Endothelial cell of umbilical vein (primary cell): ENCODE measurements around the gene SLC4A4. TPM values are rescaled to one million over a fixed set of nuclear protein-coding genes. Genes with fewer than 3 reads are reported as not detected.

Experiments
- BruUV-seq: library from RNA; stranded (reverse); fragments of 400-500 nt; replicated peaks from 2 replicates; lab custom pipeline; 2021; lab: Mats Ljungman, UMichigan
- CTCF ChIA-PET: fragments of 300-600, 350-600 bp; sonication (Branson Sonifier 250); formaldehyde crosslinking; loops from one replicate; lab custom pipeline; 2021; ENCODE audit warnings: antibody characterized with exemption, inconsistent platforms; lab: Charles Lee
- POLR2A ChIA-PET: fragments of 300-600, 350-600 bp; sonication (Branson Sonifier 250); formaldehyde crosslinking; loops from one replicate; lab custom pipeline; 2021; ENCODE audit warnings: antibody characterized with exemption, inconsistent platforms; lab: Charles Lee
- DNase-seq: peaks from one replicate; pipeline ENCODE4 v3.0.0-alpha.2; 2011; ENCODE audit warnings: low read depth, low spot score
- FAIRE-seq: peaks from 2 replicates; lab custom pipeline; 2011; peaks lifted over from hg19 to GRCh38; lab: Jason Lieb, UNC
- H2AFZ ChIP-seq: 2 replicates; pipeline ENCODE4 v1.6.0; 2012; ENCODE audit warnings: low read depth, low read length, control low read depth, inconsistent platforms
- H3K27ac ChIP-seq: 2 replicates; pipeline ENCODE4 v1.5.1; 2011; ENCODE audit warnings: low read depth, mild to moderate bottlenecking, control low read depth, low read length, moderate library complexity; ENCODE audit not compliant: insufficient read depth
- H3K27me3 ChIP-seq, 2 experiments: 2 replicates each; pipeline versions ENCODE4 v1.6.0 to v1.6.1; 2011; ENCODE audit warnings: low read length in 2 of 2, mixed read lengths in 1 of 2; ENCODE audit not compliant: control insufficient read depth in 2 of 2, insufficient read depth in 2 of 2
- H3K36me3 ChIP-seq, 2 experiments: 2 replicates in 1 of 2; 3 replicates in 1 of 2; pipeline ENCODE4 v1.5.1; 2011; ENCODE audit warnings: low read length in 2 of 2, mild to moderate bottlenecking in 1 of 2, moderate library complexity in 1 of 2; ENCODE audit not compliant: control insufficient read depth in 2 of 2, insufficient read depth in 2 of 2; ENCODE audit errors: extremely low read depth in 1 of 2
- H3K4me1 ChIP-seq: 3 replicates; pipeline ENCODE4 v1.5.1; 2011; ENCODE audit warnings: mild to moderate bottlenecking, low read length; ENCODE audit not compliant: control insufficient read depth, insufficient read depth; ENCODE audit errors: extremely low read depth
- H3K4me2 ChIP-seq: 2 replicates; pipeline ENCODE4 v1.6.1; 2011; ENCODE audit warnings: low read length, control low read depth, mixed read lengths; ENCODE audit not compliant: insufficient read depth
- H3K4me3 ChIP-seq, 3 experiments: fragments of 200-600 bp in 1 of 3; sonication (generic), shearing (Covaris generic) in 1 of 3; replicated peaks in 1 of 3; 2 replicates each; pipeline ENCODE4 v1.5.1; 2011 to 2016; ENCODE audit warnings: control low read depth in 3 of 3, low read length in 3 of 3, mild to moderate bottlenecking in 2 of 3, inconsistent platforms in 1 of 3, low read depth in 1 of 3, moderate library complexity in 1 of 3; ENCODE audit not compliant: insufficient read depth in 1 of 3
- H3K79me2 ChIP-seq: 2 replicates; pipeline ENCODE4 v1.6.0; 2012; ENCODE audit warnings: low read length, inconsistent platforms; ENCODE audit not compliant: control insufficient read depth, insufficient read depth
- H3K9ac ChIP-seq: replicated peaks from 2 replicates; pipeline ENCODE3; 2011; ENCODE audit warnings: low read length, control low read depth; ENCODE audit not compliant: insufficient read depth; ENCODE audit errors: extremely low read depth
- H3K9me1 ChIP-seq: replicated peaks from 3 replicates; pipeline ENCODE4 v1.6.0; 2011; ENCODE audit warnings: mild to moderate bottlenecking, low read length; ENCODE audit not compliant: control insufficient read depth, insufficient read depth; ENCODE audit errors: extremely low read depth
- H3K9me3 ChIP-seq: replicated peaks from 2 replicates; pipeline ENCODE4 v1.5.1; 2012; ENCODE audit warnings: low read length, inconsistent platforms; ENCODE audit not compliant: control insufficient read depth, insufficient read depth
- H4K20me1 ChIP-seq: replicated peaks from 2 replicates; pipeline ENCODE3; 2011; ENCODE audit warnings: mild to moderate bottlenecking, low read length; ENCODE audit not compliant: control insufficient read depth, insufficient read depth; ENCODE audit errors: extremely low read depth
- EZH2 ChIP-seq: IDR thresholded peaks from 2 replicates; pipeline ENCODE4 v1.6.1; 2012; ENCODE audit warnings: borderline replicate concordance, low read depth, mild to moderate bottlenecking, moderate library complexity, low read length, inconsistent platforms; ENCODE audit not compliant: severe bottlenecking
- FOS ChIP-seq: IDR thresholded peaks from 2 replicates; pipeline ENCODE4 v1.6.1; 2011; ENCODE audit warnings: mild to moderate bottlenecking, low read length, moderate library complexity, borderline replicate concordance; ENCODE audit not compliant: insufficient read depth
- GATA2 ChIP-seq: IDR thresholded peaks from 2 replicates; pipeline ENCODE4 v1.7.0; 2011; ENCODE audit warnings: low read depth, mild to moderate bottlenecking, moderate library complexity, mixed read lengths, low read length; ENCODE audit not compliant: insufficient read length, insufficient read depth
- JUN ChIP-seq: IDR thresholded peaks from 2 replicates; pipeline ENCODE4 v1.6.1; 2011; ENCODE audit warnings: borderline replicate concordance, low read depth; ENCODE audit not compliant: insufficient read length, insufficient read depth
- MAX ChIP-seq: IDR thresholded peaks from 2 replicates; pipeline ENCODE4 v1.6.1; 2011; ENCODE audit not compliant: insufficient read depth, insufficient read length
- MYC ChIP-seq: IDR thresholded peaks from one replicate; pipeline ENCODE4 v1.6.1; 2011; ENCODE audit warnings: mild to moderate bottlenecking, low read depth, low read length
- POLR2A ChIP-seq: IDR thresholded peaks from 2 replicates; pipeline ENCODE4 v1.6.1; 2012; ENCODE audit warnings: low read depth, mild to moderate bottlenecking, control low read depth, low read length
- POLR2AphosphoS5 ChIP-seq: IDR thresholded peaks from 2 replicates; pipeline ENCODE4 v1.6.1; 2012; ENCODE audit warnings: low read depth, mild to moderate bottlenecking, control low read depth, low read length, moderate library complexity; ENCODE audit not compliant: insufficient read depth
- dilution Hi-C: fragments of 300-500 bp; cut with MboI; formaldehyde crosslinking; loops from one replicate; pipeline ENCODE4 v1.15.0; 2019; ENCODE audit warnings: low sequenced_read_pairs; ENCODE audit not compliant: extremely low pct_ligation_motif_present
- intact Hi-C: fragments of 100-400 bp; cut with micrococcal nuclease; formaldehyde crosslinking; loops from one replicate; pipeline ENCODE4 v1.10.0; 2022
- polyA plus RNA-seq, 4 experiments: library from polyadenylated mRNA; depleted of rRNA in 3 of 4; stranded (reverse) in 3 of 4; unstranded in 1 of 4; fragments of >200 nt; gene quantifications; 2 replicates each; pipeline versions ENCODE4 v1.2.1 to v1.2.3, GENCODE V29; 2011 to 2012; ENCODE audit warnings: missing spikeins in 1 of 4
- total RNA-seq: library from RNA; stranded (reverse); gene quantifications from 2 replicates; pipeline ENCODE4 v1.2.3, GENCODE V29; 2021
- TF ChIP-seq, protein P1 (sequence below), 2 donors: IDR thresholded peaks; 1 replicate in 1 of 2; 2 replicates in 1 of 2; pipeline ENCODE4 v1.5.1; 2011; ENCODE audit warnings: low read length in 2 of 2, mild to moderate bottlenecking in 2 of 2, moderate library complexity in 2 of 2, control low read depth in 1 of 2, inconsistent platforms in 1 of 2, low read depth in 1 of 2; ENCODE audit not compliant: insufficient read depth in 1 of 2; ENCODE audit errors: extremely low read depth in 1 of 2

Gene SLC4A4
- total and polyA plus RNA-seq, 2 donors (not counting 3 experiments of a cell fraction or from before 2014, with no cell fraction given) = not detected

DNA sequence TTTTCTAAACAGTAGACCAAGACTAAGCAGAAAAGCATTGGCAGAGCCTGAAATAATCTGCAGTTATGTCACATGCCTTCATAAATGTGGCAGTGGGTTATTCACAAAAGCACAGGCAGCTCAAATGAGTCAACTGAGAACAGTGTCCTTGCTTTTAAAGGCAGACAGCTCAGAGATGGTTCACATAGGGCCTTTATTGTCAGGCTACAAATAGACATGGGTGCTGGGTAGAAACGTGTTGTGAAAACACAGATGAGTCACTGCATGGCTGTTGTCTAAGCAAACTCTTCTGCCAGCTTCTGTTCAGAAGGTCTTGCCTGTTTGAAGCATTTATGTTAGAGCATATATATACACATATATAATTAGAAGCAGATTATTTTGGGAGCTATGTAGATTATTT, 118.0 kb downstream of the SLC4A4 start:
- FAIRE-seq = peak; percentile 37
- H3K4me1 ChIP-seq = no peaks in the 10 kb centered on the region
- BruUV-seq = no TSS peak
- H3K27ac ChIP-seq = no peak overlapping the region
- H3K4me2 ChIP-seq = no peak overlapping the region
- no peaks in the 10 kb centered on the region for H3K9me3 ChIP-seq
- H3K9ac ChIP-seq = no peak overlapping the region
- H3K4me3 ChIP-seq = no peak overlapping the region
- no peaks in the 10 kb centered on the region for H3K79me2 ChIP-seq
- POLR2A ChIA-PET = no interaction called here
- H2AFZ ChIP-seq = no peak overlapping the region
- no peak for DNase-seq
- TF ChIP-seq JUN (no peak), POLR2A (no peak), POLR2AphosphoS5 (no peak), EZH2 (no peak), MAX (no peak), MYC (no peak), GATA2 (no peak), FOS (no peak)
- TF ChIP-seq, protein P1, sequence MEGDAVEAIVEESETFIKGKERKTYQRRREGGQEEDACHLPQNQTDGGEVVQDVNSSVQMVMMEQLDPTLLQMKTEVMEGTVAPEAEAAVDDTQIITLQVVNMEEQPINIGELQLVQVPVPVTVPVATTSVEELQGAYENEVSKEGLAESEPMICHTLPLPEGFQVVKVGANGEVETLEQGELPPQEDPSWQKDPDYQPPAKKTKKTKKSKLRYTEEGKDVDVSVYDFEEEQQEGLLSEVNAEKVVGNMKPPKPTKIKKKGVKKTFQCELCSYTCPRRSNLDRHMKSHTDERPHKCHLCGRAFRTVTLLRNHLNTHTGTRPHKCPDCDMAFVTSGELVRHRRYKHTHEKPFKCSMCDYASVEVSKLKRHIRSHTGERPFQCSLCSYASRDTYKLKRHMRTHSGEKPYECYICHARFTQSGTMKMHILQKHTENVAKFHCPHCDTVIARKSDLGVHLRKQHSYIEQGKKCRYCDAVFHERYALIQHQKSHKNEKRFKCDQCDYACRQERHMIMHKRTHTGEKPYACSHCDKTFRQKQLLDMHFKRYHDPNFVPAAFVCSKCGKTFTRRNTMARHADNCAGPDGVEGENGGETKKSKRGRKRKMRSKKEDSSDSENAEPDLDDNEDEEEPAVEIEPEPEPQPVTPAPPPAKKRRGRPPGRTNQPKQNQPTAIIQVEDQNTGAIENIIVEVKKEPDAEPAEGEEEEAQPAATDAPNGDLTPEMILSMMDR (IDR thresholded peaks at IDR 0.05; ENCODE audit: extremely low read depth in 1 of 2, insufficient read depth in 1 of 2, low read depth in 1 of 2, low read length in 2 of 2) = no peak
- CTCF ChIA-PET = no interaction called here
- H4K20me1 ChIP-seq = no peaks in the 10 kb centered on the region
- no peaks in the 10 kb centered on the region for H3K9me1 ChIP-seq
- dilution Hi-C loops = no loop called here
- intact Hi-C loops = no loop called here
- no peaks in the 10 kb centered on the region for H3K27me3 ChIP-seq
- no peaks in the 10 kb centered on the region for H3K36me3 ChIP-seq
